Right atrium auricular region (tissue), 2 donors: ENCODE measurements around the gene MORN1. TPM values are rescaled to one million over a fixed set of nuclear protein-coding genes. Genes with fewer than 3 reads are reported as not detected.
"Not testable (repeated sequence)": the region's sequence is repeated elsewhere in the genome, so short reads cannot be mapped to it uniquely, and the experiment has no call there.

Experiments used
- DNase-seq: peaks from one replicate; pipeline ENCODE4 v3.0.0-alpha.2; 2019; ENCODE audit warnings: low spot score
- H3K27ac ChIP-seq, 2 donors: fragments of 200-600 bp; sonication (generic); 1 replicate in 1 of 2; 2 replicates in 1 of 2; pipeline ENCODE4 v1.5.1; 2016 to 2019
- H3K27me3 ChIP-seq, 2 donors: fragments of 200-600 bp; sonication (generic); one replicate each; pipeline versions ENCODE4 v1.5.1 to v1.6.0; 2017 to 2019
- H3K36me3 ChIP-seq: fragments of 200-600 bp; sonication (generic); one replicate; pipeline ENCODE4 v1.5.1; 2016
- H3K4me1 ChIP-seq, 2 donors: fragments of 200-600 bp; sonication (generic); one replicate each; pipeline versions ENCODE4 v1.5.1 to v1.6.0; 2017 to 2019
- H3K4me3 ChIP-seq, 2 donors: fragments of 200-600 bp; sonication (generic); 1 replicate in 1 of 2; 2 replicates in 1 of 2; pipeline ENCODE4 v1.5.1; 2017 to 2019; ENCODE audit warnings: mild to moderate bottlenecking in 1 of 2, moderate library complexity in 1 of 2
- H3K9me3 ChIP-seq, 2 donors: fragments of 200-600 bp; sonication (generic); one replicate each; pipeline ENCODE4 v1.5.1; 2019
- total RNA-seq, 2 donors: library from RNA; depleted of rRNA; stranded (reverse); fragments of >200 nt; gene quantifications; one replicate each; pipeline ENCODE4 v1.1.0, GENCODE V29; 2016
- TF ChIP-seq, protein P1 (sequence below), 2 donors: fragments of 200-600 bp; sonication (generic); IDR thresholded peaks; one replicate each; pipeline ENCODE4 v1.5.1; 2019; ENCODE audit warnings: antibody characterized with exemption in 2 of 2

The MORN1 gene
- total RNA-seq, 2 donors from 2014 or later: 2.2 to 3.8 TPM

DNA sequence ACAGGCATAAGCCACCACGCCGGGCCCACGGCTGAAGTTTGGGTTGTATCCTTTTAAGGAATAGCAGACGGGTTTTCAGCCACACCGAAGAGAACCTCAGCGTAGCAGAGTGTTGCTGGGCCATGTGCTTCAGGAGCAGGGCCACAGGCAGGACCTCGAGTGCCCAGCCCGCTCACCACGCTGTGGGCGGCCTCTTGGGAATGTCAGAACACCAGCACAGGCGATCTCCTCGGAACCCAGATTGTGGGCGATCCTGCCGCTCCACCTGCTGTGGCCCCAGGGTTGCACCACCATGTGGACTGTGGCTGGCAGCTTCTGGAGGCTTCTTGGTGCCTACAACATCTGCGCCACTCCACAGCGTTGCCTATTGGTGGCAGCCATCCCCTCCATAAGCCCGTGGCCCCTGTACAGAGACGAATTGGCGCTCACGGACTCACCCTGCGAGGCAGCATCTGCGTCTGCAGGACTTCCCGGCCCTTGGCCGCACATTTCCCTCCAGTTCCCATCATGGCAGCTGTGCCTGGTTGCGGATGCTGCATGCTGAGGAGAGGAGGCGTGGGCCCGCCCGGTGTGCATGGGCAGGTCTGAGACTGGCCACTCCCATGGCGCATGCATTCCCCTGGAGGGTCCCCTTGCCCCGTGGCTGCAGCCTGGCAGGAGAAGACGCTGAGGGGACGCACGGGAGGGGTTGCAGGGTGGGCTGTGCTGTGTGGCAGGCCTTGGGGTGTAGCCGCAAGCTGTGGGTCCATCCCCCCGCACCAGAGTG lies 93.9 kb downstream of the MORN1 start:
- no peaks in the 10 kb centered on the region for H3K9me3 ChIP-seq
- H3K36me3 ChIP-seq: no peaks in the 10 kb centered on the region
- no peak for DNase-seq
- H3K4me3 ChIP-seq: no peak overlapping the region
- TF ChIP-seq, protein P1, sequence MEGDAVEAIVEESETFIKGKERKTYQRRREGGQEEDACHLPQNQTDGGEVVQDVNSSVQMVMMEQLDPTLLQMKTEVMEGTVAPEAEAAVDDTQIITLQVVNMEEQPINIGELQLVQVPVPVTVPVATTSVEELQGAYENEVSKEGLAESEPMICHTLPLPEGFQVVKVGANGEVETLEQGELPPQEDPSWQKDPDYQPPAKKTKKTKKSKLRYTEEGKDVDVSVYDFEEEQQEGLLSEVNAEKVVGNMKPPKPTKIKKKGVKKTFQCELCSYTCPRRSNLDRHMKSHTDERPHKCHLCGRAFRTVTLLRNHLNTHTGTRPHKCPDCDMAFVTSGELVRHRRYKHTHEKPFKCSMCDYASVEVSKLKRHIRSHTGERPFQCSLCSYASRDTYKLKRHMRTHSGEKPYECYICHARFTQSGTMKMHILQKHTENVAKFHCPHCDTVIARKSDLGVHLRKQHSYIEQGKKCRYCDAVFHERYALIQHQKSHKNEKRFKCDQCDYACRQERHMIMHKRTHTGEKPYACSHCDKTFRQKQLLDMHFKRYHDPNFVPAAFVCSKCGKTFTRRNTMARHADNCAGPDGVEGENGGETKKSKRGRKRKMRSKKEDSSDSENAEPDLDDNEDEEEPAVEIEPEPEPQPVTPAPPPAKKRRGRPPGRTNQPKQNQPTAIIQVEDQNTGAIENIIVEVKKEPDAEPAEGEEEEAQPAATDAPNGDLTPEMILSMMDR (IDR thresholded peaks at IDR 0.05): no peak
- H3K27ac ChIP-seq: peak overlapping the region in 1 of 2 donors; percentile 88
- no peaks in the 10 kb centered on the region for H3K27me3 ChIP-seq
- peaks cover 0 to 96% of the 10 kb centered on the region in 2 donors for H3K4me1 ChIP-seq

DNA sequence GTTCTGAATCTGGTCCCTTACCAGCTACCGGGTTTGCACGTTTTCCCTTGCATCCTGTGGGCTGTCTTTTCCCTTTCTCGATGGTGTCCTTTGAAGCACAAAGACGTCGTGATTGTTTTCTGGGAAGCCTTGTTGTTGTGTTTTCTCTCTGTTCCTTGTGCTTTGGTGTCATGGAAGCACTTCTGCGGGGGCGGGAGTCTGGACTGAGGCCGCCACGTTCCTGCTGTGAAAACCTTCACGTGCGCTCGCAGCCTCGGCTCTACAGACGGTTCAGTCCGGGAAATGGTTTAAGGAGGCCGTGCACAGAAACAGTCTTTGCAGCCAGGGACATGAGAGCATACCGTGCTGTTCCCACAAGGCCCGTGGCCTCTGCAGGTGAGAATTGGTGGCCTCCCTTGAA lies 94.7 kb downstream of the MORN1 start:
- TF ChIP-seq, protein P1 (IDR thresholded peaks at IDR 0.05): no peak
- no peaks in the 10 kb centered on the region for H3K9me3 ChIP-seq
- DNase-seq: no peak
- H3K4me1 ChIP-seq: peaks cover 0 to 96% of the 10 kb centered on the region in 2 donors
- no peak overlapping the region for H3K27ac ChIP-seq
- no peaks in the 10 kb centered on the region for H3K27me3 ChIP-seq
- no peaks in the 10 kb centered on the region for H3K36me3 ChIP-seq
- no peak overlapping the region for H3K4me3 ChIP-seq

DNA sequence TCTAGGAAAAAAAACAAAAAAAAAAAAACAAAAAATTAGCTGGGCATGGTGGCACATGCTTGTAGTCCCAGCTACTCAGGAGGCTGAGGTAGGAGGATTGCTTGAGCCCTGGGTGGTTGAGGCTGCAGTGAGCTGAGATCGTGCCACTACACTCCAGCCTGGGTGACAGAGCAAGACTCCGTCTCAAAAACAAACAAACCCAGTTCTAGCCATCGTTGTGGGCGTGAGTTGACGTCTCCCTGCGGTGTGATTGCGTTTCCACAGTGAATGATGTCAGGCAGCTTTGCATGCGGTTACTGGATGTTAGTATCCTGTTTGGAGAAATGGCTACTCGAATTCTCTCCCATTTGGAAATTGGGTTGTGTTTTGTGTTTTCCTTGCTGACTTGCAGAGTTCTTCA lies 95.1 kb downstream of the MORN1 start:
- H3K36me3 ChIP-seq, DNase-seq, H3K4me3 ChIP-seq, H3K27me3 ChIP-seq, H3K27ac ChIP-seq, H3K9me3 ChIP-seq: not testable (repeated sequence)
- H3K4me1 ChIP-seq: peaks cover 0 to 96% of the 10 kb centered on the region in 2 donors

DNA sequence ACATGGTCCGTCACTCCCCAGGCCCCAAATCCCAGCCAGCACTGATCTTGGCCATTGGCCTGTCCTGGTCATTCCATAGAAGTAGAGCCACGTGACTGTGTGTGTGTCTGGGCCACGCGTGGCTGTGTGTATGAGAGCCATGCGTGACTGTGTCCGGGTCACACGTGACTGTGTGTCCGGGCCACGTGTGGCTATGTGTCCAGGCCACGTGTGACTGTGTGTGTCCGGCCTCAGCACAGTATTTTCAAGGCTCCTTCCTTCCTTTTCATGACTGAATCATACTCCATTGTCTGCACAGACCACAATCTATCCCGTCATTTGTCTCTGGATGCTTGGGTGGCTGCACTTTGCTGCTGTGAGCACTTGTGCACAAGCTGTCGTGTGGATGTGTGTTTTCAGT lies 95.8 kb downstream of the MORN1 start:
- H3K9me3 ChIP-seq: no peaks in the 10 kb centered on the region
- H3K4me3 ChIP-seq: no peak overlapping the region
- peak overlapping the region in 1 of 2 donors; percentile 46 for H3K27ac ChIP-seq
- H3K27me3 ChIP-seq: no peaks in the 10 kb centered on the region
- no peaks in the 10 kb centered on the region for H3K36me3 ChIP-seq
- DNase-seq: no peak
- TF ChIP-seq, protein P1 (IDR thresholded peaks at IDR 0.05): no peak
- peaks cover 0 to 96% of the 10 kb centered on the region in 2 donors for H3K4me1 ChIP-seq

DNA sequence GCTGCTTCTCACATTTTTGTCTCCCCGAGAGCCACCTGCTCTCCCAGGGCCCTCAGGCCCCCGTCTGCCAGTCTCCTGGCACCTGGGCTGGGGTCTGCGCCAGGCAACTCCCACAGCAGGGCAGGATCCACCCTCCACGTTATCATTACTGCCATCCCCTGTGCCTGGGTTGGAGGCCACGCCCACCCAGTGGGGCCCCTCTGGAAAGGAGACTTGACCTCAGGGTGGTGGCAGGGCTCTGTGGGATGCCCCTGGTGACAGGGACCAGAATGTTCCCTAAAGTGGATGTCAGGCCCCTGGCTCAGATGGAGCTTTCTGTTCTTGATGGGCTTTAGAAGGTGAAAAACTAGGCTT lies 96.7 kb downstream of the MORN1 start:
- no peak for DNase-seq
- TF ChIP-seq, protein P1 (IDR thresholded peaks at IDR 0.05): no peak
- H3K27ac ChIP-seq: peak overlapping the region; percentile 34 to 46
- peaks cover 0 to 96% of the 10 kb centered on the region in 2 donors for H3K4me1 ChIP-seq
- no peaks in the 10 kb centered on the region for H3K36me3 ChIP-seq
- no peak overlapping the region for H3K4me3 ChIP-seq
- H3K9me3 ChIP-seq: no peaks in the 10 kb centered on the region
- H3K27me3 ChIP-seq: no peaks in the 10 kb centered on the region

DNA sequence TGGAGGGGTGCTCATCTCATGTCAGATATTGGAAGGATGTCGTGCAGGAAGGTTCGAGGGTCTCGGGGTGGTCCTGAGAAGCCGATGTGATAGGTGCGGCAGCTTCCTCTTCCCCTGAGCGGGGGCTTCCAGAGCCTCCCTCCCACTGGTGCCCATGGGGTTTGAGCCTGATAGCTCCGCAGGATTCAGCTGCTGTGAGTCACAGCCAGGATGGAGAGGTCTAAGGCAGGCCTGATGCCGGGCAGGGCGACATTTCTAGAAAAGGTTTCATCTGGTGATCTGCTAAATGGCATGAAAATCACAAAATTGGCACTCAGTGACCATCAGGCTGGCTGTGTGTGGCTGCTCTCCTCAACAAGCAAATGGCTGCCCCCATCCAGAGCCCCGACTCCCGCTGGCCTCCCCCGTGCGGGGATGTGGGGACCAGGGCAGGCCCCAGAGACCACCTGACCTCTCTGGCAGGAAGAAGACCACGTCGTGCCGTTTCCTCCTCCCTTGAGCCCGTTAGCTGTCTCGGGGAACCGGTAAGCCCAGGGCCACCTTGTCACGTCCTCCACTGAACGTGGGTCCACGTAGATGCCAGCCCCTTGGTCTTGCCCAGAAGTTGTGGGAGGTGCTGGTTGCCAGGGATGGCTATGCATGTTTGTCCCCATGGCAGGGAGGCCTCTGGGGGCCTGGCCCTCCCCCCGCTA lies 97.2 kb downstream of the MORN1 start:
- Histone ChIP-seq H3K9me3 (no peaks in the 10 kb centered on the region), H3K27ac (peak overlapping the region; percentile 34 to 46), H3K27me3 (no peaks in the 10 kb centered on the region), H3K36me3 (no peaks in the 10 kb centered on the region), H3K4me1 (peaks cover 0 to 96% of the 10 kb centered on the region in 2 donors), H3K4me3 (no peak overlapping the region)
- DNase-seq: no peak
- TF ChIP-seq, protein P1 (IDR thresholded peaks at IDR 0.05): no peak
